HG03558 (cell line): ENCODE data around the gene TRIM6.
A peak's percentile ranks its signal among the peaks of the same experiment; 100 is the strongest.
"Not testable (repeated sequence)": the region's sequence is repeated elsewhere in the genome, so short reads cannot be mapped to it uniquely, and the experiment has no call there.

Source experiments
- ATAC-seq: cut with Tn5 transposase; IDR thresholded peaks from one replicate; pipeline ENCODE4 v1.9.1; 2021; ENCODE audit warnings: moderate number of reproducible peaks; ENCODE audit not compliant: unreplicated experiment; ENCODE audit errors: extremely low read depth

TRIM6 gene, protein sequence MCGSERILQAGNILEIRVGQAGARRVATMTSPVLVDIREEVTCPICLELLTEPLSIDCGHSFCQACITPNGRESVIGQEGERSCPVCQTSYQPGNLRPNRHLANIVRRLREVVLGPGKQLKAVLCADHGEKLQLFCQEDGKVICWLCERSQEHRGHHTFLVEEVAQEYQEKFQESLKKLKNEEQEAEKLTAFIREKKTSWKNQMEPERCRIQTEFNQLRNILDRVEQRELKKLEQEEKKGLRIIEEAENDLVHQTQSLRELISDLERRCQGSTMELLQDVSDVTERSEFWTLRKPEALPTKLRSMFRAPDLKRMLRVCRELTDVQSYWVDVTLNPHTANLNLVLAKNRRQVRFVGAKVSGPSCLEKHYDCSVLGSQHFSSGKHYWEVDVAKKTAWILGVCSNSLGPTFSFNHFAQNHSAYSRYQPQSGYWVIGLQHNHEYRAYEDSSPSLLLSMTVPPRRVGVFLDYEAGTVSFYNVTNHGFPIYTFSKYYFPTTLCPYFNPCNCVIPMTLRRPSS

DNA sequence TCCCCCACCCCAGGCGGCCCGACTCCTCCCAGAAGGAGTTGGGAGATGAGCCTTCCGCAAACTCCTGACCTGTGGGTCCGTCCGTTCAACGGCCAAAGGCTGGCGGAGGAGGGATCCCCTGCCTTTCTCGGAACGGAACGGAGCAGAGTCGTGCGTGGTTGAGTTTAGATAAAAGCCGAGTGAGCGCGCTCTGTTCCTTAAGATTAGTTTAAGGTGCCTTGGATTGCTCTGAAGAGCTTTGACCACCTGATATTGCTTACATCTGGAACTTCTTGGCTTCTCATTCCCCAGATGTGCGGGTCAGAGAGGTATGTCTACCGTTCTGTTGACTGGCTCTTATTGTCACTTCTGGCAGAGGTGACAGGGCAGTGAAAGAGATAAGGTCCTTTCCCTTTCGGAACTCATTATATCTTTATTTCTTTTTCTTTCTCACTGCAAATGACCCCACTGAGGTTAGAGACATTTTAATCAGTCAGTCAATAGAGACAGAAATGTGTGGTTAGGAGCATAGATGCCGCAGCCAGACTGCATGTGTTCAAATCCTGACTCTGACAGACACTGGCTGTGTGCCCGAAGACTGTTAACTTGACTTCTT, at the start of gene TRIM6:
TRIM6 (plus strand) TSS at position 31 of the 595 bp plus-strand sequence; CDS start at position 292, 261 bp downstream.
- ATAC-seq, result no peak

DNA sequence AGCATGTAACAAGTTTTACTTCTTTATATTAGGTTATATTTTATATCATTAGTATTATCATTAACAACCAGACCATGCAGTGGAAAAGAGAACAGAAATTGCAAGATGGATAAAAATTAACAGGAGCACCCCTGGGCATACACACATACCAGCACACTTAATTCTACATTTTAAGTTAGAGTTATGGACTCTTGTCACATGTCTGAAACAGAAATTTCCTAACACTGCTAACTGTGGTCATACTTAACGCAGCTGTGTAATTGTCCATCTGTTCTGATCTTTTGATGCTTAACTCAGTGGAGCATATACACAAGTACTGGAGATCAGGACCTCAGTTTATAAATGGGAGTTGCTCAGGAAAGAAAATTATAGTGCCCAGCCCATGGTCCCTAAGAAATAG, 48.5 kb upstream of the TRIM6 start:
- ATAC-seq, result no peak

DNA sequence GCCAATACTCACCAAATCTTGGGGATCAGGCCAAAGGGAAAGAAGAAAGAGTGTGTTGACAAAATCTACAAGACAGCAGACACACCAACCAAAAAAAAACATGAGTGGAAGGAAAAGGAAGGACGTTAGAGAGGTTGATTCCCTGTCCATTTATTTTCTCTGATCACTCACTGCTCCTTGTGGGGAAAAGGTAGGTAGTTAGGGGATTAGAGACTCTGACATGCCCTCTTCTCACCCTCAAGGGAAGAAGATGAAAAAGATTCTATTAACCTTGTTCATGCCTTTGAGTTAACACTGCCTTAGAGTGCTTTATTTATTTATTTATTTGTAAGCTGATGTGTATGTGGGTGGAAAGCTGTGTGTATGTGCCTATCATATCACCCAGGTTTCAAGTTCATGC, 48.0 kb upstream of the TRIM6 start, which contains the start of gene OR52H1:
OR52H1 (minus strand) TSS at position 101 of the 400 bp plus-strand sequence. CDS start 3,035 bp downstream, outside the sequence.
- no peak for ATAC-seq

DNA sequence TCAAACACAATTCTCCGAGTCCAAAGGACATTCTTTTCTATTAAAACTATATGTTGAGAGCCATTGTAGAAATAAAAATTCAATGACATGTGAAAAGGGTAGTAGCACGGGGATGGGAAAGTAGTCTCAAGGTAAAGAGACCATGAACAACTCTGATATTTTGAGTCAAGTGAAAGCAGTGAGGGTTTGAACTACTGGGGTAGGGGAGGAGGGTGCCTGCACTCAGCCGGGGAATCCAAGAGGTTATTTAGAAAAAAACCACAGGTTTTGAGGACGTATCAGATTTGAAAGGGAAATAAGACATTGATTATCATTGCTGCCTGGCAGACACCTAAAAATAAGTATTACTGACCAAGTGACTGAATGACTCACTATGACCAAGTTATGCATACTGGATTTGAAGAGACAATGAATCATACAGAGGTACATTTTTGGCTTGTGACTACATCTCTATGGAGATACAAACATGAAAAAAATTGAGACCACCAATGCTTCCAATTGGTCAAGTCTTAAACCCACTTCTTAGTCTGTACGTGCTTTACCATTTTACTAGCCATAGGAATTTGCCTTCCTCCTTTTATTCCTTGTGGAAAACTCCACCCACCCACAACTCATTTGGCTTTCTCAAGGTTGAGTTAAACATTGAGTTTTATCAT, 45.9 kb upstream of the TRIM6 start:
- ATAC-seq, result peak; percentile 52

DNA sequence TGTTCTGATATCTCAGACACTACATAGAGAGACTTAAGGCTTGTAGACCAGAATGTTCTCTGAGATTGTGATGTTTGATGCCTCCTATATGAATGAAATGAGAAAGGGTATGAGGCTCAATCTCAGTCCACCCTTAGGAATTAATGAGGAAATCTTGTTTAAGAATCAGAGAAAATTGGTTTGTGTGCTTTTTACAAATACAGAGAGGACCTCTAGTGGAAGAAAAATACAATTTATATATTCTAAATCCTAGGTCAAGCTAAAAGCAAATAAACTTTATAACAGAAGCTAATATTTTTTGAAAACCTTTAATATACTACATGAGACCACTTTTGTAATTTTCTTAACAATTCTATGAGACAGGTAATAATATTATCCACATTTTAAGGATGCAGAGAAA, 43.1 kb upstream of the TRIM6 start:
- no peak for ATAC-seq

DNA sequence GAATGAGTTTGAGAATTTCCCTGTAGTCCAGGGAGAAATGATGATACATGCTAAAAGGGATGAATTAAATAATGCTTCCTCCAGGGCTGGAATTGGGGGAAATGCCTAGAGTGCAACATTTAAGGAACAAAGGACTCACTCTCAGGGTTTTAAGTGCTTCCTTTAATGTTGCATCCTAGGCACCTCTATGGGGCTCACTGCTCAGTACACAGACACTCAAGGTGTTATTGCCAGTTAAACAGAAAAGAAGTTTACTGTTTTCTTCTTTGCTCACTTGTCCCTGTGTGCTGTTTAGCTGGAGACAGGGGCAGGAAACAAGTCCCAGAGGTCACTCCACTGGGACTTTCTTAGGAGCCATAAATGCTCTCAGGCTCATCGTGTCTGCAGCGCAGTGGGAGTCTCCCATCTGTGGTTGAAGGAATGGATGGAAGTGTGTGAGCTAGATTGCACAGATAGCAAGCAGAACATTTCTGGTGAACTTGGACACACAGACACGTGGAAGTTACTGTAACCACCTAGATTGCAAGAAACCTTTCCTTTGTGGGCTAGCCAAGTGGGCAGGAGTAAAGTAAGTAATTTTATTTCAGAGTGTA, 39.7 kb upstream of the TRIM6 start:
- ATAC-seq, result no peak

DNA sequence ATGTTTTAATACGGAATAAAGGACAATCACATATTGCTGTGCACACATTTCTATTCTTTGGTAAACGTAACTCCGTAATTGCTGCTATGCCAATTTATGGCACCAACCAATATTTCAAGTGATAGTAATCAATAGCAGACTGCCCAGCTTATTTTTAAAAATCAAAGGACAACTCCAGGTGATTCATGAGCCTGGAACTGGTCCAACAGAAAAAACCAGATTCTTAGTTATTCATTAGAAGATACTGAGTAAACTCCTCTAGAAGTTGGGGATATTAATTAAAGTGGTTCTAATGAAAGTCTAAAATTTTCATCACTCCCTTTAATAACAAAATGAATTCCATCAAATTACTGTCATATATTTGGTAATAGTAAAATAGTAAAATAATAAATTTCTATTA, 38.7 kb upstream of the TRIM6 start:
- ATAC-seq, result no peak

DNA sequence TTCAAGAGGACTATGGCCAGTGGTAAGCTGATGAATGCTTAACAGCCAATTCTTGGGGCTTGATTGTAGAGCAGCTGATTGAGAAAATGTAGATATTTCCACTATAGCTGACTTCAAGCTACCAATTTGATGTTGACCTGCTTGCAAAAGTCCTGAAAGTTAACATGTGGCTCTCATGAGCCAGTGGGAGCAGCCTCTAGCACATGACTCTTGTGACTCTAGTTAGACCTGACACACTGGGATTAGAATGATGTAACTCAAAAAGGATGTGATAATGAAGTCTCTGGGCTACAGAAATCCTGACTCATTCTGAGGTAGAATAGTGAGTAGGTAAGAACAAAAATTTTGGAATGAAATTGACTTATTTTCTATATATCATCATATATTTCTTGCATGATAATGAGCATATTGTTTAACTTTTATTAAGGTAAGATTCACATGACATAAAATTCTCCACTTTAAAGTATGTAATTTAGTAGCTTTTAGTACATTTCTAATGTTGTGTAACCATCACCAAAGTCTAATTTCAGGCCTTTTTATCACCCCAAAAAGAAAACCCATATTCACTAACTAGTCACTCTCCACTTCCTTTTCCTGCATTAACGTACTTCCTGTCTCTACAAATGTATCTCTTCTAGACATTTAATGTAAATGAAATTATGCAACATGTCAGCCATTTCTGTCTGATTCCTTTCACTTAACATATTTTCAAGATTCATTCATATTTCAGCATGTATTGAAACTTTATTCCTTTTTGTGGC, 32.0 kb upstream of the TRIM6 start:
- ATAC-seq, result no peak

DNA sequence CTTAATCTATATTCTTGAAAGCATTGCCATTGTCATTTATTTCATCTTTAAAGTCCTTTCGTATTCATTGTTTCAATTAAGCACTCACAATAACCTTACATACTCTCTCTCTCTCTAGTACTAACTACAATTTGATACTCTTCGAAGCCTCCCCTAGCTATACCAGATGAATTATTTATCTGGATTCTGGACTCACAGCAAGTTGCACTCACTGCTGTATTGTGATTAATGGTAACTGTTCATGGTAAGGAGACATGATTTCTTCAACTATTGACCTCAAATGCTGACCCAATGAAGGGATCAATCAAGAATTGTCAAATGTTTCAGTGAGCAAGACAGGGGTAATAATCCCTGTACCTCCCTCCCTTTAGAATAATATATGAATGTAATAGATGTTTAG, 21.8 kb upstream of the TRIM6 start:
- ATAC-seq, result no peak

DNA sequence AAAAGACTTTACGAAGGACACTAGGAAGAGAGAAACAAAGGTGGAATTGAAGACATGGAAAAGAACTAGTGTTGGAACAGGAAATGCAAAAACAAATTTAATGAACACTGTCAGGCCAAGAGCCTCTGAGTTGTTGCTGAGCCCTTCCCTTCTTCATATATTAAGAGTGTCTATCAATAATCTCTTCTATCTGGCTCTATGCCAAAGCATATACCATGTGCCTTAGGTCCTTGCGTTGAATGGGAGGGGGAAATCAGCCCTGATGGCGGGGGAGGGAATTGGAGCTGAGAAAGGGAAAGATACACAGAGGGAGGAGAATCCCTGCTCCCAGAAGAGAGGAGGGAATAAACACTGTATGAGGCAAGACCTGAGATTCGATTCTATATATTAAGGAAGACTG, 21.3 kb upstream of the TRIM6 start:
- no peak for ATAC-seq

DNA sequence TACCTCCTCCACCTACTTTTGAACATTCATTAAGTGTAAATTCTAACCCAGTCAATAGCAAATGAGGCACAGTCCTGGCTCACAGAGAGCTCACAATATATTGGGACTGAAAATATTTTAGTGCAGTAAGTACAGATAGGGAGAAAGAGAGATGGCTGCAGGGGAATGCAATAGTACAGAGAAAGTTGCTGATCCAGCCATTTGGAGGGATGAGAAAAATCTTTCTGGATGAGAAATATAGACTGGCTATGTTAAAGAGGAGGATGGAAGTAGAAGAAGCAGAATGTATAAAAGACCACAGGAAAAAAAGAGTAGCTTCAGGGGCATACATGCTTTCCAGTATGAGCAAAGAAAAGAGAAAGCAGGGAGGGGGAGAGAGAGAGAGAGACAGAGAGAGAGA, 19.3 kb upstream of the TRIM6 start:
- no peak for ATAC-seq

DNA sequence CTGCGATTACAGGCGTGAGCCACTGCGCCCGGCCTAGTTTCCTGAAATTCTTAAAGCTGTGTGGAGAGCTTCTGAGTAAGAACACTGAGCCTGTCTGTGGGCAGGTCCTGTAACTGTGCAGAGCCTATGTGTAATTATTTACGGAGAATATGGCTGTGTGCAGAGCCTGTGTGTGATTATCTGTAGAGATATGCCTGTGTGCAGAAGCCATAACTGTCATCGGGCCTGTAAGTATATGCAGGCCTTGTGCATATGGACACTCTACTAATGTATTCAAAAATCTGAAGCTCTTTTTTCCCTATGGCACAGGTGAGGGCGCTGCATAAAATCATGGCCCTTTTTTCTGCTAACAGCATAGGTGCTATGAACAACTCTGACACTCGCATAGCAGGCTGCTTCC, 15.9 kb upstream of the TRIM6 start, which contains the start of gene OR52B6:
OR52B6 (plus strand) TSS at position 301 of the 400 bp plus-strand sequence; CDS start at position 301, 0 bp downstream.
- ATAC-seq, result no peak

DNA sequence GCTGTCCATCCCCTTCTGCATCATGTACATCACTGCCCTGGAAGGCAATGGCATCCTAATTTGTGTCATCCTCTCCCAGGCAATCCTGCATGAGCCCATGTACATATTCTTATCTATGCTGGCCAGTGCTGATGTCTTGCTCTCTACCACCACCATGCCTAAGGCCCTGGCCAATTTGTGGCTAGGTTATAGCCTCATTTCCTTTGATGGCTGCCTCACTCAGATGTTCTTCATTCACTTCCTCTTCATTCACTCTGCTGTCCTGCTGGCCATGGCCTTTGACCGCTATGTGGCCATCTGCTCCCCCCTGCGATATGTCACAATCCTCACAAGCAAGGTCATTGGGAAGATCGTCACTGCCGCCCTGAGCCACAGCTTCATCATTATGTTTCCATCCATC, 15.4 kb upstream of the TRIM6 start:
- no peak for ATAC-seq

DNA sequence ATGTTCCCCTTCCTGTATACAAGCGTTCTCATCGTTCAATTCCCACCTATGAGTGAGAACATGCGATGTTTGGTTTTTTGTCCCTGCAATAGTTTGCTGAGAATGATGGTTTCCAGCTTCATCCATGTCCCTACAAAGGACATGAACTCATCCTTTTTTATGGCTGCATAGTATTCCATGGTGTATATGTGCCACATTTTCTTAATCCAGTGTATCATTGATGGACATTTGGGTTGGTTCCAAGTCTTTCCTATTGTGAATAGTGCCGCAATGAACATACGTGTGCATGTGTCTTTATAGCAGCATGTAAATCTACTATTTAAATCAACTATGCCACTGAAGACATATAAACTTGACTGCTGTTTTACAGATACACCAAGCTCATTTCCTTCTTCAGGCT, 12.0 kb upstream of the TRIM6 start:
- not testable (repeated sequence) for ATAC-seq

DNA sequence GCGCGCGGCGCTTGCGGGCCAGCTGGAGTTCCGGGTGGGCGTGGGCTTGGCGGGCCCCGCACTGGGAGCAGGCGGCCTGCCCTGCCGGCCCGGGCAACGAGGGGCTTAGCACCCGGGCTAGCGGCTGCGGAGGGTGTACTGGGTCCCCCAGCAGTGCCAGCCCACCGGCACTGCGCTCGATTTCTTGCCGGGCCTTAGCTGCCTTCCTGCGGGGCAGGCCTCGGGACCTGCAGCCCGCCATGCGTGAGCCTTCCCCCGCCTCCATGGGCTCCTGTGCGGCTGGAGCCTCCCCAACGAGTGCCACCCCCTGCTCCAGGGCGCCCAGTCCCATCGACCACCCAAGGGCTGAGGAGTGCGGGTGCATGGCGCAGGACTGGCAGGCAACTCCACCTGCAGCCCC, 6.5 kb upstream of the TRIM6 start:
- not testable (repeated sequence) for ATAC-seq

DNA sequence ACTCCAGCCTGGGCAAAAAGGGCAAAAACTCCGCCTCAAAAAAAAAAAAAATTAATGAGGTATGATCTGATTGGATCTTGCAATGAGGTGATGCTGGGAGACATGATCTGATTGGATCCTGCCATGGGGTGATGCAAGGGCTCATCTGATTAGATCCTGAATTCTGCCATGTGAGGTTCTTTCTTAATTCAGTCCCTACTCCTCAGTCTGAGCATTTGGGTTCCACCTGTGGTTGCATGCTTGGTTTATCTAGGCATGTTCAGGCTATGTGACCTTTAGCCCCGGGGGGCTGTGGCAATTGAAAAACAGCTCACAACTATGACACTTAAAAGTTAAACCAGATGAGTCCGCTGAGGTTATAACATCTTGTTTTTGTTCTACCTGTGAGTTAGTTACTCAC, 4.8 kb upstream of the TRIM6 start:
- no peak for ATAC-seq

DNA sequence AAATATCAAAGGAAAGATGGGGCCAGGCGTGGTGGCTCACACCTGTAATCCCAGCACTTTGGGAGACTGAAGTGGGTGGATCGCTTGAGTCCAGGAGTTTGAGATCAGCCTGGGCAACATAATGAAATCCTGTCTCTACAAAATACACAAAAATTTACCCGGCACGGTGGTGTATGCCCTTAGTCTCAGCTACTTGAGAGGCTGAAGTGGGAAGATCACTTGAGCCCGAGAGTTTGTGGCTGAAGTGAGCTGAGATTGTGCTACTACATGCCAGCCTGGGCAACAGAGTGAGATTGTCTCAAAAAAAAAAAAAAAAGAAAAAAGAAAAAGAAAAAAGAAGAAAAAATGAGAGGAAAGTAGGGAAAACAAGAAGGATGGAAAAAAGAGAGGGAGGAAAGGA, 3.8 kb upstream of the TRIM6 start:
- no peak for ATAC-seq

DNA sequence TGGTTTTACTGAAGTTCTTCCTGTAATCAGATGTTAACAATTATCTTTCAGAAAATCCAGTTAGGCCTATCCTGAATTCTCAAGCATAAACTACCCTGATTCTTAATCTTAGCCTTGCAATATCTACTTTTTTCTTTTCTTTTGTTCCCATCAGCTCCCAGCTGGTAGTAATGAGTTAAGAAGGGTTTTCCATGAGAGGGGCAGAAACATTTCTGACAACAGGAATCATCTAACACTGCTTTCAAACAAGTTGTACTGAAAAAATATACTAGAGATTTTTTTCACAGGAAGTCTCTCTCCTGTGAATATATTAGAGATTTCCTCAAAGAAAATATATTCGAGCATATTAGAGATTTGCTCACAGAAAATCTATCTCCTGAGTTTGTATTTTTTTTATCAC, 3.3 kb upstream of the TRIM6 start:
- no peak for ATAC-seq

DNA sequence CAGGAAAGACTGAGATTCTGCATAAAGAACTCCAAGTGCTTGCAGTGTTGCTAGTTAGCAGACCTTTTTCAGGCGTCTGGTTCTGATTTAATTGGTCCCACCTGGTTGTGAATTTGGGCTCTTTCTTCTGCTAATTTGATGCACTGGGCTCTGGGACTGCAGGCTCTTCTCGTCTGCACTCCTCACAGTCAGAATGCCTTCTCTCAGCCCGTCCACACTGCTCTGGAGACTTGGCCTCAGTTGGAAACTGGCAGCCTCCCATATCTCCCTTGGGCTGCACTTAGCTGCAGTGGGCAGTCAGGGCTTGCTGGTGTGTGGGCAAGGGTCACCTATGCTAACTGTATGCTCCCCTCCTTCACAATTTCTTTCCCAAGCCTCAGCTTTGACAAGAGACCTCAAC, 1.5 kb downstream of the TRIM6 start:
- ATAC-seq, result no peak

DNA sequence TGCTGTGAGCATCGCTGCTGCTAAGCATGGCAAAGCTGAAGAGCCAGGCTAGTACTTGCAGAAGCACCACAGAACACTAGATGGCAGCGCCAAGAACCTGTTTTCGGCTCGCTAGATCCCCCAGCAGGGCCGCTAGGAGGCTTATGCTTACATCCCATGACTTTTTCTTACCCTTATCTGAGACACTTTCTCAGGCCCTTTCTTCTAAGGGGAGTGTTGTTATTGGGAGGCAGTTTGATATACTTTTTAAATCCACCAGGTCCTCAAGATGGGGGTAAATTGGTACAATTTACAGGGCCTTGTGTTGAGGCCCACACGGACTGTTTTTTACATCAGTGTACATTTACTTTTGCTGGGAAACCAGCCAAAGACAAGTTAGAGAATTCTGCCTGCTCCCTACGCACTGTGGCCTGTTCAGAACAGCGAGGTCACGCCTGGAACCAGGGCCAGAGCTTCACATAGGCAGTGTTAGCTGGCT, 4.0 kb downstream of the TRIM6 start:
- peak; percentile 82 for ATAC-seq
